Measurements from ENCODE around the gene KHNYN. TPM values are rescaled to one million over a fixed set of nuclear protein-coding genes. Genes with fewer than 3 reads are reported as not detected.
"Not testable (repeated sequence)": the region's sequence is repeated elsewhere in the genome, so short reads cannot be mapped to it uniquely, and the experiment has no call there.

Gene KHNYN
- total RNA-seq, 1 donor from 2014 or later, result 63.0 TPM

DNA sequence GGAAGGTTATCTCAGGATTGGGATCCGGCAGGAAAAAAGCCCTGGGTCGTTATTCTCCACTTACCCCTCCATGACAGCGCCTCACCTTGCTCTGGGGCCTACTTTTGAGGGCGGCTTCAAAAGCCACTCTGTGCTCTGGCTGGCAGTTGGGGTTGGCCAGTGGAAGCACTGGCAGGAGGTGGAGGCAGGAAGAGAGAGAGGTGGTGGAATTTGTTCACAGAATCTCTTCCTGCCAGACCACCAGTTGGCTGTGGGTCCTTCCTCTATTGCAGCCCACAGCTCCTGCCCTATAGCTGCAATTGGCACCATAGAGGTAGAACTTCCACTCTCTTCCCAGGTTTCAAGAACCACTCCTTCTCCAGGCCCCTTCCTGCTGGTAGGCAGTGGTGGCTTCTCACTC is 45.5 kb downstream of the KHNYN start:
- Mint-ChIP-seq H3K4me3 (no peak overlapping the region), H3K27ac (no peak overlapping the region), H3K27me3 (no peaks in the 10 kb centered on the region), H3K9me3 (peaks cover 13% of the 10 kb centered on the region), H3K36me3 (ENCODE audit: low read depth) (peaks cover 2% of the 10 kb centered on the region), H3K4me1 (no peaks in the 10 kb centered on the region)
- intact Hi-C loops (cut with micrococcal nuclease), result no loop called here
- DNase-seq, result no peak

DNA sequence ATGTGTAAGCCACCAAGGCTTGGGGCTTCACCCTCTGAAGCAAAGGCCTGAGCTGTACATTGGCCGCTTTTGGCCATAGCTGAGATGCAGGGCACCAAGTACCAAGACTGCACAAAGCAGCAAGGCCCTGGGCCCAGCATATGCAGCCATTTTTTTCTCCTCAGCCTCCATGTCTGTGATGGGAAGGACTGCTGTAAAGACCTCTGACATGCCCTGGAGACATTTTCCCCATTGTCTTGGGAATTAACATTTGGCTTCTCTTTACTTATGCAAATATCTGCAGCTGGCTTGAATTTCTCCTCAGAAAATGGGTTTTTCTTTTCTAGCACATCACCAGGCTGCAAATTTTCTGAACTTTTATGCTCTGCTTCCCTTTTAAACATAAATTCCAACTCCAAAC is 50.2 kb downstream of the KHNYN start:
- DNase-seq; H3K27me3 Mint-ChIP-seq; H3K9me3 Mint-ChIP-seq; H3K4me3 Mint-ChIP-seq; H3K36me3 Mint-ChIP-seq (ENCODE audit: low read depth); H3K27ac Mint-ChIP-seq: not testable (repeated sequence)
- H3K4me1 Mint-ChIP-seq, result peaks cover 19% of the 10 kb centered on the region
- intact Hi-C loops (cut with micrococcal nuclease), result loop anchor here (5.0 kb wide), 3 partner anchors 152 to 672 kb away; partner anchors contain the start of gene GZMB

DNA sequence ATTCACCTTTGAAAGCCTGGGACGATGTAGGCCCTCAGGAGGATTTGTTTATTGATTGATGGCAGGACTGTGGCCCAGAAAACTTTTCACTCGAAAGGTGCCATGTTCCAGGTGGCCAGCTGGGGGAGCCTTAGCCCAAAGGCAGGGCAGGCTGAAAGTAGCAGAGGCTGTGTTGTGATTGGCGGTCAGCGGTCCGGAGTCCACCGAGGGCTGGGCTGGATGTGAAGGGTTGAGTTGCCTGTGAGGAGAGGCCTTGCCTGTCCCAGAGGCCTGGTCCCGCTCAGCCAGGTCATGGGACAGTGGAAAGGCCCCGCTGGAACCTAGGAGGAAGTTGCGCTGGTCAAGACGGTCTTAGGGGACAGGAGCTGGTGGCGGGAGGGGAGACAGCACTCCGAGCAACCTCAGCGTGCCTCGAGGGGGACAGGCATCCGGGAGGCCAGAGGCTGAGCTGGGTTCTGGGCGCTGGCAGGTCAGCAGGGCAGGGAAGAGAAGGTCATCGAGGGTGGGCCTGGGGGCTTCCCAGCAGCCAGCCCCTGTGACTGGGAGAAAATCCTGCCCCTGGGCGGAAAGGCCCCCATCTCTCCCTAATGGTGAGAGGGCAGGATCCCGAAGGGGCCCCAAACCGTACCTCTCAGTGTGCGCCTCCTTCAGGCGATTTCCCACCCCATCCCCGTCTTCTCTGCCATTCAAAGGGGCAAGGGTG is 52.0 kb downstream of the KHNYN start:
- intact Hi-C loops (cut with micrococcal nuclease), result loop anchor here (5.0 kb wide), 3 partner anchors 151 to 671 kb away; partner anchors contain the start of gene GZMB
- H3K4me1 Mint-ChIP-seq, result peaks cover 19% of the 10 kb centered on the region
- H3K9me3 Mint-ChIP-seq, result peaks cover 6% of the 10 kb centered on the region
- H3K4me3 Mint-ChIP-seq, result peak overlapping the region; percentile 39
- DNase-seq, result peak; percentile 83
- H3K27ac Mint-ChIP-seq, result peak overlapping the region; percentile 56
- peaks cover 2% of the 10 kb centered on the region for H3K36me3 Mint-ChIP-seq (ENCODE audit: low read depth)
- no peaks in the 10 kb centered on the region for H3K27me3 Mint-ChIP-seq

DNA sequence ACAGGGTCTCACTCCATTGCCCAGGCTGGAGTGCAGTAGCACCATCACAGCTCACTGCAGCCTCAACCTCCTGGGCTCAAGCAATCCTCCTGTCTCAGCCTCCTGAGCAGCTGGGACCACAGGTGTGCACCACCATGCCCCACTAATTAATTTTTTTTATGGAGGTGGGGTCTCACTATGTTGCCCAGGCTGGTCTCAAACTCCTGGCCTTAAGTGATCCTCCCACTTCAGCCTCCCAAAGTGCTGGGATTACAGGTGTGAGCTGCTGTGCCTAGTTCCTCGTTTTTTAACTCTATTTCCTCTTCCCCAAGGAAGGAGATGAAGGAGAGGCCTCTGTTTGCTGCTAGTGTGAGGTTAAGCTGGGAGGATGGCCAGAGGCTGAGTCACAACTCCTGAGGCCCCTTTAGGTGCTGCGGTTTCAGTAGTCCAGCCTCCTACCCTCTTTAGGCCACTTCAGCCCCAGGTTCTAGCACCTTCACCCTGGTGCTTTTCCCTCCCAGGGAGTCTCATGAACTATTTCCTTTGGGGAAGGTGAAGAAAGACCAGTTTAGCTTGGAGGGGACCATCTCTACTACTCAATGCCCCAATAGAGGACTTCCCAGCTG is 53.0 kb downstream of the KHNYN start:
- not testable (repeated sequence) for DNase-seq; H3K27ac Mint-ChIP-seq; H3K27me3 Mint-ChIP-seq; H3K9me3 Mint-ChIP-seq; H3K36me3 Mint-ChIP-seq (ENCODE audit: low read depth); H3K4me3 Mint-ChIP-seq
- H3K4me1 Mint-ChIP-seq, result peaks cover 19% of the 10 kb centered on the region
- intact Hi-C loops (cut with micrococcal nuclease), result loop anchor here (5.0 kb wide), 3 partner anchors 150 to 670 kb away; partner anchors contain the start of gene GZMB

DNA sequence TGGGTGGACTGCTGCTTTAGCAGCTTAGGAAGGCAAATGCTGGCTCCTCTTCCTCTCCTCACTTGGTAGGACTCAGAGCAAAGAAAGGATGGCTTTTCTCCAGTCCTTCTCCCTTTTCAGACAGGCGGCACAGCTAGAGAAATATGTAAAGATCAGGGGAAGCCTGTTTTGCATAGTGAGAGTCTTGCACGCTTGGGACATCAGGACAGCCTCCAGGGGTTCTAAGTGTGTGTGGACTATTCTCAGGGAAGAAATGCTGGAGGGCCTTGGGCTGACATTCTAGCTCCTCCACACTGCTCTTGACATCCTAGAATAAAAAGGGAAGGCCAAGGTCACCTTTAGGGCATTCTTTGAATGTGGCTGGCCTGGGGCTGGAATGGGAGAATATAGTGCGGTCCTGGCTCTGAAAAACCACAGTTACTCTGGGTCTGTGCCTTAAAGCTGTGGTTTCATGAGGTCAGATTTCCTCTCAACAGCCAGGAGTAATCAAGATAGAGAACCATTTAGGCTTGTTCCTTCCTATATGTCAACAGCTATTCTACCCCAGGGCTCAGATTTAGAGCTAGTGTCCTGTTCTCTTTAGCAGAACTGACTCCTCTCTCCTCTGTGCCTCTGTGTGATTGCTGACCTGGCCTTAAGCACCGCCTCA is 54.0 kb downstream of the KHNYN start:
- Mint-ChIP-seq H3K27ac (peak overlapping the region; percentile 23), H3K9me3 (peaks cover 2% of the 10 kb centered on the region), H3K4me1 (peaks cover 19% of the 10 kb centered on the region), H3K4me3 (no peak overlapping the region), H3K36me3 (ENCODE audit: low read depth) (peaks cover 1% of the 10 kb centered on the region), H3K27me3 (no peaks in the 10 kb centered on the region)
- intact Hi-C loops (cut with micrococcal nuclease), result loop anchor here (5.0 kb wide), 3 partner anchors 149 to 669 kb away; partner anchors contain the start of gene GZMB
- DNase-seq, result peak; percentile 66

Other genes starting within 250 kb of the KHNYN start
- 107 and 112 TPM in 2 replicates for gene IPO4, start 241.1 kb upstream of the KHNYN start, total RNA-seq
- gene TM9SF1, start 234.5 kb upstream of the KHNYN start, total RNA-seq, result 35.1 and 36.4 TPM in 2 replicates
- gene TSSK4, start 224.3 kb upstream of the KHNYN start, total RNA-seq, result 0.26 and 0.36 TPM in 2 replicates
- 88.0 and 89.9 TPM in 2 replicates for gene CHMP4A, start 216.5 kb upstream of the KHNYN start, total RNA-seq
- gene MDP1, start 213.9 kb upstream of the KHNYN start, total RNA-seq, result 11.6 and 13.5 TPM in 2 replicates
- 188 and 190 TPM in 2 replicates for gene NEDD8, start 197.6 kb upstream of the KHNYN start, total RNA-seq
- 32.4 and 42.8 TPM in 2 replicates for gene GMPR2, start 197.0 kb upstream of the KHNYN start, total RNA-seq
- gene TINF2, start 187.3 kb upstream of the KHNYN start, total RNA-seq, result 87.1 and 93.6 TPM in 2 replicates
- 5.1 and 6.2 TPM in 2 replicates for gene TGM1, start 166.8 kb upstream of the KHNYN start, total RNA-seq
- 49.6 and 51.1 TPM in 2 replicates for gene RABGGTA, start 158.4 kb upstream of the KHNYN start, total RNA-seq
- gene DHRS1, start 130.2 kb upstream of the KHNYN start, total RNA-seq, result 10.1 and 10.3 TPM in 2 replicates
- 48.3 and 52.2 TPM in 2 replicates for gene NOP9, start 130.1 kb upstream of the KHNYN start, total RNA-seq
- gene CIDEB, start 122.0 kb upstream of the KHNYN start, total RNA-seq, result 21.8 and 22.2 TPM in 2 replicates
- 9.6 and 11.0 TPM in 2 replicates for gene LTB4R2, start 119.8 kb upstream of the KHNYN start, total RNA-seq
- gene LTB4R, start 118.5 kb upstream of the KHNYN start, total RNA-seq, result 12.2 and 14.2 TPM in 2 replicates
- 1.6 and 2.8 TPM in 2 replicates for gene ADCY4, start 94.9 kb upstream of the KHNYN start, total RNA-seq
- gene RIPK3, start 90.0 kb upstream of the KHNYN start, total RNA-seq, result 12.0 and 13.9 TPM in 2 replicates
- not detected in 2 replicates for gene NFATC4, start 61.8 kb upstream of the KHNYN start, total RNA-seq
- gene NYNRIN, start 31.0 kb upstream of the KHNYN start, total RNA-seq, result not detected in 2 replicates
- 4.5 and 7.4 TPM in 2 replicates for gene CBLN3, start 286 bp upstream of the KHNYN start, total RNA-seq
- 40.8 and 49.7 TPM in 2 replicates for gene SDR39U1, start 12.8 kb downstream of the KHNYN start, total RNA-seq
- not detected in 2 replicates for gene CMA1, start 78.3 kb downstream of the KHNYN start, total RNA-seq
- not detected in 2 replicates for gene CTSG, start 146.3 kb downstream of the KHNYN start, total RNA-seq
- 24.3 and 25.2 TPM in 2 replicates for gene GZMH, start 179.7 kb downstream of the KHNYN start, total RNA-seq
- gene GZMB, start 204.2 kb downstream of the KHNYN start, total RNA-seq, result 4,455 and 4,487 TPM in 2 replicates